Activated CD4-positive, alpha-beta T cell treated with anti-CD3 and anti-CD28 coated beads for 4 hours (primary cell): ENCODE results near the gene LRRK1.

Experiments
- DNase-seq, 2 donors: peaks; one replicate each; pipeline ENCODE4 v3.0.0-alpha.2; 2020

The LRRK1 gene

DNA sequence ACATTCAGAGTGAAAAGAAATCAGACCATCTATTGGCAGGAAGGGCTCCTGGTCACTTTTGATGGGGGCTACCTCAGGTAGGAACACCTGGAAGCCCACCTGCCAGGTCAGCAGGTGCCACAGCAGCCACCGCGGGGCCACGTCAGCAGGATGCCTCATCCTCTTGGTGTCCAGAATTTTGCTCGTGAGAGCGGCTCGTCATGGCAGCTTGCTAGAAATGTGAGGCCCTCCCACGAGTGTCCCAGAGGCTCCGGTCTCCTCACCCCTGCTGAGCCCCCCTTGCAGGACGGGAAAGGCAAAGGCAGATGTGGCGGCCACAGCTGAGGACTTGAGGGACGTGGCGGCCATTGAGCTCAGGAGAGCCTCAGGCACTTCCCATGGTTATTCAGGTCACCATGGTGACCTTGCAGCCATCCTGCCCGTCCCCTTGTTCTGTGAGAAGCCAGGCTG, 129.4 kb downstream of the LRRK1 start:
- DNase-seq: no peak

DNA sequence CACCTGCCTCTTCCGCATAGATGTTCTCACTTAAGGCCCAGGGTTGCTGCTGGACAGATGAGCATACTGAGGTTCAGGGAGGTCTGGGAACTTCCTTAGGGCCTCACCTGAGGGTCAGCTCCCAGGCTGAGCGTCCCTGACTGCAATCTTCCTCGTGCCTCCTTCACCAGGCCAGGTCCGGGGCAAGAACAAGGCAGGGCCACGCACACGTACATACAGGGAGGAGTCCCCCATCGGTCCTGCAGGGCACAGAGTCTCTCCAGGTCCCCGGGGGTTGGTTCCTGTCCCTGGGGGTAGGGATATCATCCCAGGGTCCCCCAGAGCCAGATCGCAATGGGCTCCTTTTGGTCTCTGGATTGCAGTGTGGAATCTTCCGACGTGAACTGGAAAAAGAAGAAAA, 130.1 kb downstream of the LRRK1 start:
- no peak for DNase-seq

DNA sequence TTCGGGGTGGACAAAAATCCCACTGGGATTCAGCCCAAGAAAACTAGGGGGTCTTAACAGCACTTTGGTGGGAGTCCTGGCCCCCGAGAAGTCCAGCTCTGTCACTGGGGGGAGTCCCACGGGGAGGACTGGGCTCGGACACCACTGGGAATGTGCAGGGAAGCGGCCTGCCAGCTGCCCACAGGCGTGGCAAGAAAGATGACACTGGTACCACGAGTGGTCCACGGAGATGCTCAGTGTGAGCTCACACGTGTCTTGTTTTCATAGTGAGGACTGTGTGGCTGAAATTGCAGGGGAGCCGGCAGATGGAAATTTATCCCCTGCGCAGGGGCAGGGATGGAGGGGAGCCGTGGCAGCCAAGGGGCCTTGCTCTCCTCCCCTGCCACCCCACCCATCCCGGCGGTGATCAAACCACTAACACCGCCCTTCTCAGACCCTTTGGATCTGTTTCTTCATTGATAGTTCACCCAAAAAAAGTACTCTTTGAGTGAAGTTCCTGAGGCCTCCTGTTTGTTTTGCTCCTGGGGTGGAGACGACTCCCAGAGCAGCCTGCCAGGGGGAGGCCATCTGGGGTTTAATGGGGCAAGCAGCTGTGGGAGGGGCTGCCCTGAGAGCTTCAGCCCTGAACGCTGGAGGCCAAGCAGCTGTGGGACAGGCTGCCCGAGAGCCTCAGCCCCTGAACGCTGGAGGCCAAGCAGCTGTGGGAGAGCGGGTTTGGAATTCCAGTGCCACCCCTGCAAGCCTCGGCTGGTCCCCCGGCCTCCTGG, 130.9 kb downstream of the LRRK1 start:
- DNase-seq: no peak

DNA sequence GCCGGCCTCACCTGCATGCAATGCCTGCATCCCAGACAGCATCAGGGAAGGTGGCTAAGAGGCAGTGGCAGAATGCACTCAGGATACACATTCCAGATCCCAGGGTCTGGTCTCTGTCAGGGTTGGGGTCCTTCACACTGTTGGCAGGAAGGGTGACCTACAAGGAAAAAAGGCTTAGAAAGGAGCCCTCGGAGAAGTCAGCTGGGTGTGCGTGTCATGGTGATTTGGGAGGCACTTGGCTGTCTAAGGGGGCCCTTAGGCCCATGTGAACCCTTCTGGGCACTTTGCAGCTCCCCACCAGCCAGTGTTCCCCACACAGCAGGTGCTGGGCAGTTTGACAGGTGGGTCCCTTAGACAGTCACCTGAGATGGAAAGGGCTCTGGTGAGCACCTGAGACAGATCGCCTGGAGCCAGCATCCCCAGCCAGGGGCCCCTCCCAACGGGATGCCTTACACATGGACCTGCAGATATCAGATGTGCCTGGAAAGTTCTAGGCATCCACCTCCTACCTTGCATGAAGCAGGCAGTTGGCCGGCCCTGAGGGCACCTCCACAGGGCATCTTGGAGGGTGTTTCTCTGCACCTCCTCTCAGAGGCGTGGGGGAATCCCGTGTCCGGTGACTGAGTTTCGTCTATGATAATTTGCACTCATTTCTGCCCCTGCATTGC, 131.6 kb downstream of the LRRK1 start:
- DNase-seq: no peak

DNA sequence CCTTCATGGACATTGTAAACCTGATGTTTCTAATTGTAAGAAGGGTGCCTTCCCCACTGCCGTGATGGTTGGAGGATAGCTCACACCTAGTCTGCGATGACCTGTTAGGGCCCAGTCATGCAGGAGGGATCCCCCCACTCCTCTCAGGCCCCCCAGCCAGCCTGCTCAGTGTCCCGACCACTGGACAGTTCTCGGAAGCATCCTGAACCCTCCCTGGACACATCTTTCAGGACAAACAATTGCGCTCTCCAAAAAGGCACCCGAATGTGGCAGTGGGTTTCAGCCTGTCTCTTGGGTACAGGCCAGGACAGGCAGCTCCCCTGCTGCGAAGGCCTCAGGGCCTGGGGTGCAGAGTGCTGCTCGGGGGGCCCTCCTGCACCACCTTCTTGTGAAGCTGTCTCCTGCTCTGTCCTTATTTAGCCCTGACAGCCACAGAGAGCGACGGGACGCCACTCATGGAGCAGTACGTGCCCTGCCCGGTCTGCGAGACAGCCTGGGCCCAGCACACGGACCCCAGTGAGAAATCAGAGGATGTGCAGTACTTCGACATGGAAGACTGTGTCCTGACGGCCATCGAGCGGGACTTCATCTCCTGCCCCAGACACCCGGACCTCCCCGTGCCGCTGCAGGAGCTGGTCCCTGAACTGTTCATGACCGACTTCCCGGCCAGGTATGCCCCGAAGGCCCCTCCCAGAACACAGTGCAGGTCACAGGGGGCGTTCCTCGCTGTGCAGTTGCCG, 132.3 kb downstream of the LRRK1 start:
- DNase-seq: no peak

DNA sequence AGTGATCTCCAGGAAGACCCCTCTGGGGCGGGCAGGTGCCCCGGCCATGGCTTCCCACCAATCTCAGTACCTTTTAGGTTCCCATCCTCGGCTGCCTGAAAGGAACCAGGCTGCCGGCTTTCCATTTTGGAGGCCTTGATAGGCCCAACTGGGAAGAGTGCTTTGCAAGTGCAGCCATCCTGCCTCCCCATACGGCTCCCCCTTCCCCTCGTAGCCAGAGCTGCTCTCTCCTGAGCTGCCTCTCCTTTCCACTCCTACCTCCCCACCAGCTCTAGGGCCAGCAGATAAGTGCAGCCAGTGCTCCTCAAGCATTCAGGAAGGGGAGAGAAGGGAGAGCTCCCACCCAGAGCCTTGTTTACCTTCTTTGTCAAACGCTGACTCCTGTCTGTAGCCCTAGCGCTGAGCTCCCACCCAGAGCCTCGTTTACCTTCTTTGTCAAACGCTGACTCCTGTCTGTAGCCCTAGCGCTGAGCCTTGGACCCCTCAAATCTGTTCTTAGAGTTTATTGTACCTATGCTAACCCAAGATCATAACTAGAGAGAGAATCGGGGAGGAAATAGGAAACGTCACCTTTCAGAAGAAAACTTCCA, 133.0 kb downstream of the LRRK1 start:
- DNase-seq: no peak

DNA sequence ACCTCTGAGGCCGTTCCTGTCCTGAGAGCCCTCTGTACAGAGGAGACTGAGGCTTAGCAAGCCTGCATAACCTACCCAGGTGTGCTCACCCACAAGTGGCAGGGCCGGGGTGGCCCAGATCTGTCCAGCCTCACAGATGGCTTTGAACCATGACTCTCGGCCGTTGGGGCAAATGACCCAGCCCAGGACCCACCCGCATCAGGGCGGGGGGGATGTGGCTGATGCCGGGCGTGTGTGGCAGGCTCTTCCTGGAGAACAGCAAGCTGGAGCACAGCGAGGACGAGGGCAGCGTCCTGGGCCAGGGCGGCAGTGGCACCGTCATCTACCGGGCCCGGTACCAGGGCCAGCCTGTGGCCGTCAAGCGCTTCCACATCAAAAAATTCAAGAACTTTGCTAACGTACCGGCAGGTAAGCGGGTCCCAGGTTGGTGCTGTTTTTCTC, 133.5 kb downstream of the LRRK1 start:
- DNase-seq: no peak

DNA sequence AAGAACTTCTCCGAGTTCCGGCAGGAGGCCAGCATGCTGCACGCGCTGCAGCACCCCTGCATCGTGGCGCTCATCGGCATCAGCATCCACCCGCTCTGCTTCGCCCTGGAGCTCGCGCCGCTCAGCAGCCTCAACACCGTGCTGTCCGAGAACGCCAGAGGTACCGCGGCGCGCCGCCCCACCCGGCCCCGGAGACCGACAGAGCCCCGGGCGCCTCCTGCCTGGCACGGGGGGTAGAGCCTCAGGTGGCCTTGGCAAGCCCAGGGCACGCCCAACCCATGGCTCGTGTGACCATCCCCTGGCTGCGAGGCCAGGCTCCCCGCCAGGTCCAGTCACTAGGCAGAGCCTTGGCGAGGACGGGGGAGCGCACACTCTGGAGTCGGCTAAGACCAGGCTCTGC, 134.1 kb downstream of the LRRK1 start:
- no peak for DNase-seq

DNA sequence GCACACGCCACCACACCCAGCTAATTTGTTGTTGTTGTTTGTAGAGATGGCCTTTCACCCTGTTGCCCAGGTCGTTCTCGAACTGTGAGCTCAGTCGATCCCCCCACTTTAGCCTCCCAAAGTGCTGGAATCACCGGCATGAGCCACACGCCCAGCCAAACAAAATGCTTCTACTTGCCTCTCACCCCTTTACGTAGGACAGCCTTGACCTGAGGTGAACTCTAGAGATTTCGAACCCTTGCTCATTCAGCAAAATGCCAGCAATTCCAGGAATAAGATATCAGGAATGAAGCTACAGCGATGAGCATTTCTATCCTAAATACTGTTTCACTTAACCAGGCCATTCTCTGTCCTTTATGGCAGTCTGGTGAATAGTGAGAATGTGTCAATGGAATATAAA, 135.0 kb downstream of the LRRK1 start:
- no peak for DNase-seq

DNA sequence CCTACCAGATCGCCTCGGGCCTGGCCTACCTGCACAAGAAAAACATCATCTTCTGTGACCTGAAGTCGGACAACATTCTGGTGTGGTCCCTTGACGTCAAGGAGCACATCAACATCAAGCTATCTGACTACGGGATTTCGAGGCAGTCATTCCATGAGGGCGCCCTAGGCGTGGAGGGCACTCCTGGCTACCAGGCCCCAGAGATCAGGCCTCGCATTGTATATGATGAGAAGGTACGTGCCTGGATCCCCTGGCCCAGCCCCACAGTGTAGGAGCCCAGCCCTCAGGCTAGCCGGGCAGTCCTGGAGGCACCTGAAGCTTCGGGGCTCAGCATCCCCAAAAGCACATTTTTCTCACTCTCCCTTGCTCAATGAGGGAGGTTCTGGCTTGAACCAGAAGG, 135.8 kb downstream of the LRRK1 start:
- no peak for DNase-seq

DNA sequence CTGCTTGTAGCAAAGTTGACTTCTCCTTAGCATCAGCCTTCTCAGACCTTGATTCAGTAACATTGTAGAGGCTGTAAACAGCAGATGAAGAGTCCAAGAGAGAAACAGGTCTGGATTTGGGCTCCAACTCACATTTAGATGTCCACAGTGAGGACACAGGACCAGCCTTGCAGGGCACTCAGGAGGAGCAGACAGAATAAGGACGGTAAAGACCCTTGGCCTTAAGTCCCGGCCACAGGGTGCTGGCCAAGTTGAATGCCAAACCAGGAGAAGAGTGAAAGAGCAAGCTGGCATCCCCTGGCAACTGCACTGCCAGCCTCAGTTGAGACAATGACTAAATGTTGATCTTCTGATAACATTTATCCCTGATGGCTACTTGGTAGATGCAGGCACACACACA, 136.3 kb downstream of the LRRK1 start:
- DNase-seq: no peak

DNA sequence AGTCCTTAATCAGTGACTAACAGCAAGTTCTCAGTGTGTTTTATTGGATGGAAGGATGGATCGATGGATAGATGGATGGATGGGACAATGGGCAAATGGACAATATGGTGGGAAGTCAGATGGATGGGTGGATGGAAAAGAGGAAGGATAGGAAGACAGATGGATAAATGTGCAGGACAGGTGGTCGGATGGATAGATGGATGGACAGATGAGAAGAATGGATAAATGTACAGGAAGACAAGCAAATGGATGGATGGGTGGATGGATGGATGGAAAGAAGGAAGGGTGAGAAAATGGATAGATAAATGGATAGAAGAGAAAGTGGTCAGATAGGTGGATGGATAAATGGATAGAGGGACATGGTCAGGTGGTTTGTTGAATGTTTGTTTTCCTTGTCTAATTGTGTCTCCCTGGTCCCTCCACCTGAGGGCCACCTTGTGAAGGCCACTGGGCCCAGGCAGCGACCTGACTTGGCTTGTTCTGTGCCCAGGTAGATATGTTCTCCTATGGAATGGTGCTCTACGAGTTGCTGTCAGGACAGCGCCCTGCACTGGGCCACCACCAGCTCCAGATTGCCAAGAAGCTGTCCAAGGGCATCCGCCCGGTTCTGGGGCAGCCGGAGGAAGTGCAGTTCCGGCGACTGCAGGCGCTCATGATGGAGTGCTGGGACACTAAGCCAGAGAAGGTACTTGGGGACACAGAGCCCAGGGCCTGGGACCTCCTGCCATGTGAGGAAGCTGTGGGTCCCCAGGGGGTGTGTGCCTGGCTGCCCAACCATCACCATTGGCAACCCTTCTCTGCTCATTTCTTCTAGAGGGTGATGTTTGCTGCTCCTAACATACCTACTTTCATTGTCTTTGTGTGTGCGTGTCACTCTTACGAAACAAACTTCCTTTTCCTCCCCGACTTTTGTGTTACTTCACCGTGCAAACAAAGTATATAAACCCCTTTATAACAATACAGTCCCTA, 137.5 kb downstream of the LRRK1 start:
- DNase-seq: no peak

DNA sequence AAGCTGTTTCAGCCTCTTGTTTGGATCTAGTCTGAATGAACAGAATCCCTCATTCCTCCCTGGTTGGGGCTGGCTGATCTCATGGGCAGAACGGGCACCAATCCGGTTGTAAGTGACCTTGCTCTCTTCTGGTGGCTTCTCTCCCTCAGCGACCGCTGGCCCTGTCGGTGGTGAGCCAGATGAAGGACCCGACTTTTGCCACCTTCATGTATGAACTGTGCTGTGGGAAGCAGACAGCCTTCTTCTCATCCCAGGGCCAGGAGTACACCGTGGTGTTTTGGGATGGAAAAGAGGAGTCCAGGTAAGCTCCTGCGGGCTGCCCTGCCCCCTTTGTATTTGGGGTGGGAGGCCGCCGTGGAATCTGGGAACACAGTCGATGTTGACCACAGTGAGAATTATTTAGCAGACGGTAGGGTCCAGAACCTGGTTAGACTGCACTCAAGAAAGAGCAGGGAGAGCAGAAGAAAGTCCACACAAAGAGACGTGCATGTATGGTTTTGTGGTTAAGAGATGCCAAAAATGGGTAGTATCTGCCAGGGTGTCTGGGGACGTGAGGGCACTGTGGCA, 138.8 kb downstream of the LRRK1 start:
- no peak for DNase-seq

DNA sequence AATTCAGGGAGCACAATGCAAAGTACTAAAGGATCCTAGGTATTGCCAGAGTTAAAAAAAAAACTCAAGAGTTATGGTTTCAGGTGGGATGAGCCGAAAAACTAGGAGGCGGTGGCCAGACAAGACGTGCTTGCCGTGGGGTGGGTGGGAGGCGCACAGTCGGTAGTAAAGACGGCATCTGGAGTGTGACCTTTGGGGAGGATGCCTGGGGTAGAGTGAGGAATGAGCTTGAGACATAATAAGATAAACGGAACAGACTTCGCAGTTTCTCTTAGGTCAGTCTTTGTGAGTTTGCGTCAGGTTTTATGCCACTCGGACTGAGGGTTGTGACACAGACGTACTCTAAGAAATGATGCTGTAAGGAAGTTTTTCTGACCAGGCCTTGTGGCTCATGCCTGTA, 139.6 kb downstream of the LRRK1 start:
- no peak for DNase-seq

DNA sequence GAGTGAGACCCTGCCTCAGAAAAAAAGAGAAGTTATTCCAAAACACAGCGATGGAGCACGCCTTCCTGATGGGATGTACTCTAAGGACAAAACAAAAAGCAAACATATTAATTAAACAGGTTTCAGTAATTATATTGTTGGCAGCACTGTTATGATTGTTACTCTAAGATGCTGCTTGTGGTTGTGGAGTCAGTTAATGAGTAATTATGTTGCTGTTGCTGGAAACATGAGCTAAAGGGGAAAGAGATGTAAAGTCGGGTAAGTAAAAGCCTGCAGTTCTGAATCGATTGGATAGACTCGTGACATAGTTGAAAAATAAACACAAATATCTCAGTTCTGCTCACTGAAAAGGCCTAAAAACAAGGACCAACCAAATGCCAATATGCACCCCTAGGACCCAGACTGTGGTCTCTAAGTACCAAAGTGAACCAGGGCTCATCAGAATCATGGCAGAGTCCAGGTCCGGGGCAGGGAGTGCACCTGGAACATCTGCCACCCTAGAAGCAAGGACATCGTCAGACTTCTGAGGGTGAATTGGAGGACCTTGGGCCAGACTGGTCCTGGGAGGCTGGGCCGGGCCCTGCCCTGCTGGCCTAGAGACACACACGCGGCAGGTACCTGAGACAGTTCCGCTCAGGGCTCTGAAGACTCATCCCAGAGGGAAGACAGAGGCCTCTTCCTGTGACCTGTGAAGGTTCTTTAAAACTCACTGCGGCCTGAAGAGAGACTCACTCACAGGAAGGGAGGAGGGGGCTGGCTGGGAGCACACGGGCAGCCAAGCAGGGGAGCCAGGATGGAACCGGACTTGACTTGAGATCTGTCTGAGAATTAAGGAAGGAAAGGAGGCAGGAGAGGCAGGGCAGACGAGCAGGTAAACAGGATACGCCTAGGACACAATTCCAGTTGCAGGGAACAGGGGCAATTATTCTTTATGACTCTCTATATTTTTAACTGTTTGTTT, 140.5 kb downstream of the LRRK1 start:
- DNase-seq: no peak

DNA sequence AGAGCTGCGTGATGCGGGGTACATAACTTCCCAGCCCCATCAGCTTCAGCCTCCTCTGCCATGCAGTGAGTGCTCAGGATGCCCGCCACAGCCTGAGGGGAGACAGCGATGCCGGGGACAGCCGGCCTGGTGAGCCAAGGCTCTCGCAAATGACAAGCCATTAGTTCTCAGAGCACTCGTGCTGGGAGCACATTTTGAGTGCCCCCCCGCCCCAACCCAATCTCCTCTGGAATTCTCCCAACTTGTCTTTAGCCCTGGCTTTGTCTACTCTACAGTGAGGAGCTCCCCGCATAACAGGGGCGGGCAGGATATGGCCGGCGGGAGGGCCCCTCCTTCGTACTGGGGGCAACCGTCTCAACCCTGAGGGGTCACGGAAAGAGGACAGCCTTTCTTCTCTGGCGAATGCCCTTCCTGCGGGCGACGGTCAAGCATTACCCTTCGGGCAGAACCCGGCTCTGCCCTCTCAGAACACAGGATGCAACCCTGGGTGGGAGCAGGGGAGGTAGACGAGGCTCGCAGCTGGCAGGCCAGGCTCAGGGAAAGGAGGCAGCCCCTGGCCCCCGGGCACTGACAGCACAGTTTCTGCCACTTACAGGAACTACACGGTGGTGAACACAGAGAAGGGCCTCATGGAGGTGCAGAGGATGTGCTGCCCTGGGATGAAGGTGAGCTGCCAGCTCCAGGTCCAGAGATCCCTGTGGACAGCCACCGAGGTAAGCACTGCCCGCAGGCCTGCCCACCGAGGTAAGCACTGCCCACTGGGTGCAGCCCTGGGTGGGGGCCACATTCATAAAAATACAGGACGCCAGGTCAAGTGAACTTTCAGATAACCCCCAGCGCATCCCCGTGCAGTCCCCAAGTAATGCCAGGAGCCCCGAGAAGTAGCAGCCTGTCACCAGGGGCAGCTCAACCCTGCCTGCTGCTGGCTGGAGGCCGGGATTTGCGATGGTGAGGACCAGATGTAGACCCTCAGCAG, 141.7 kb downstream of the LRRK1 start:
- no peak for DNase-seq

DNA sequence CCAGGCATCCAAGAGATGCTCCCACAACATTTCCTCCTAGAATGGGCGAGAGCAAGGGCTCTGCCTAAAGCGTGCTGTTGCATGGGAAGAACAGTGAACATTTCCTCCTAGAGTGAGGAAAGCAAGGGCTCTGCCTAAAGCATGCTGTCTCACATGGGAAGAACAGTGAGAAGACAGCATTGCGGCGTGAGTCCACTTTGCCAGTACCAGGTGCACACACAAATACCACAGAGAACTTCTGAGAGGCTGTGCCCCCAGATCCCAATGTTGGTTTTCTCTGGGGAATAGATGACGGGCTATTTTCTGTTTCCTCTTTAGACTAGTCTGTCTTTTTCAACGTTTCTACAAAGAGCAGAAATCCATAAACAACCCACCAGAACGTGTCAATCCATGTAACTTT, 142.9 kb downstream of the LRRK1 start:
- no peak for DNase-seq

DNA sequence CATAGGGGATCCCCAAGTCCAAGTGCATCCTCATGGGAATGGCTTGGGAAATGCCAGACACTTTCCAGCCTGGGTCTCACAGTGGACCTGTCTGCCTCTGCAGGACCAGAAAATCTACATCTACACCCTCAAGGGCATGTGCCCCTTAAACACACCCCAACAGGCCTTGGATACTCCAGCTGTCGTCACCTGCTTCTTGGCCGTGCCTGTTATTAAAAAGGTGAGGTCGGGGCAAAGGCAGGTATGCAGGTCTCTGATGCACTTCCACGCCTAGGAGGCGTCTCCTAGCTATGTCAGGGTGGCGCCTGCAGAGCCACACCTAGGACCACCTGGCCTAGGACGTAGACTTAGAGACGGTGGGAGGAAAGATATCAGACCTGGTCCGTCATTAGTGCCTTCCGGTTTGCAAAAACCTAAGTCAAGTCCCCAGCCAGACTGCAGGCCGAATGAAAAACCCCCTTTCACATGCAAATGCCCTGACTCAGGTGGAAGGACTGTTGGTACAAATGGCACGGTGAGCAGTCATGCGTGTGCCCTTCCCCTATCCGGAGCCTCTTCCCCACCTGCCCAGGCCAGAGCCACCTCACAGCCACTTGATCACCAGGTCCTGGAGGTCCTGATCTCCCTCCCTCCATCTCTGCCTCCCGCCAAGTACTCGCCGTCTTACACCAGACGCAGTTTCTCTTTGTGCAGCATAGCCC, 143.5 kb downstream of the LRRK1 start:
- DNase-seq: no peak

DNA sequence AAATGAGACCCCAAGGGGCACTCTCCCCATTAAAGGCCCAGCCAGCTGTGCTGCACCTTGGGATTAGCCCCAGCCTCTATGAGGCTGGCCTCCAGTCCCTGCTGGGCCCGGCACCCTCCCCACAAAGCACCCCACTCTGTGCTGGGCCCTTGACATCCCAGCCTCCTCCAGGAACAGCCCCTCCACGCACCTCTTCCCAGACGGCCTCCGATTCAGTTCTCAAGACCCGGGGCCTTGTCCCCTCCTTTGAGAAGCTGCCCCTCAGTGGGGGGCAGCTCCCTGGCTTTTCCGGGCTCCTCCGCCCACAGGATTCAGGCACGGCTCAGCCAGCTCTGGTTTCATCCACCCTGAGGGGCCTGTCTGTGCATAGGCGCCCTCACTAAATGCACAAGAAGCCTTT, 144.1 kb downstream of the LRRK1 start:
- DNase-seq: no peak
